ENCODE results near the gene SLC1A4.
A peak's percentile ranks its signal among the peaks of the same experiment; 100 is the strongest.
"Not testable (repeated sequence)": the region's sequence is repeated elsewhere in the genome, so short reads cannot be mapped to it uniquely, and the experiment has no call there.

Gene SLC1A4

DNA sequence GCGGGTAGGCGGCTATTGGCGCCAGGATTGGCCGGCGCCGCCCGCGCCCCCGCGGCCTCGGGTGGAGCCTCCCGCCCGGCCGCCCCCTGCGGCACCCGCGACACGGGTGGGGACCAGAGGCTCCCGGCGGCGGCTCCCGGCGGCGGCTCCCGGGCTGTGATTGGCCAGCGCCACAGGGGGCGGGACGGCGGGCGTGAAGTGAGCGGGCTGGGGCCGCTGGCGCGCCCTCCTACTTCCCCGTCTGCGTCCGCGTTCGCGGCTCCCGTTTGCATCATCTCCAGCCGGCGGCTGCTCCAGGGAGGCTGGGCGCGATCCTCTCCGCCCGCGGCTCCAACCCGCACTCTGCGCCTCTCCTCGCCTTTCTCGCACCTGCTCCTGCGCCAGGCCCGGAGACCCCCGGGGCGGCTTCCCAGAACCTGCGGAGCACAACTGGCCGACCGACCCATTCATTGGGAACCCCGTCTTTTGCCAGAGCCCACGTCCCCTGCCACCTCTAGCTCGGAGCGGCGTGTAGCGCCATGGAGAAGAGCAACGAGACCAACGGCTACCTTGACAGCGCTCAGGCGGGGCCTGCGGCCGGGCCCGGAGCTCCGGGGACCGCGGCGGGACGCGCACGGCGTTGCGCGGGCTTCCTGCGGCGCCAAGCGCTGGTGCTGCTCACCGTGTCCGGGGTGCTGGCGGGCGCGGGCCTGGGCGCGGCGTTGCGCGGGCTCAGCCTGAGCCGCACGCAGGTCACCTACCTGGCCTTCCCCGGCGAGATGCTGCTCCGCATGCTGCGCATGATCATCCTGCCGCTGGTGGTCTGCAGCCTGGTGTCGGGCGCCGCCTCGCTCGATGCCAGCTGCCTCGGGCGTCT lies at the start of gene SLC1A4:
SLC1A4 (plus strand) TSS at position 274 of the 856 bp plus-strand sequence; CDS start at position 519, 245 bp downstream.
- DNase-seq (ENCODE audit: low read depth in 2 of 2): peak; percentile 59 to 64

GRCh38 chr2:64941143-64941542 lies 48.1 kb upstream of the SLC1A4 start:
- DNase-seq (ENCODE audit: low read depth in 2 of 2): no peak

DNA sequence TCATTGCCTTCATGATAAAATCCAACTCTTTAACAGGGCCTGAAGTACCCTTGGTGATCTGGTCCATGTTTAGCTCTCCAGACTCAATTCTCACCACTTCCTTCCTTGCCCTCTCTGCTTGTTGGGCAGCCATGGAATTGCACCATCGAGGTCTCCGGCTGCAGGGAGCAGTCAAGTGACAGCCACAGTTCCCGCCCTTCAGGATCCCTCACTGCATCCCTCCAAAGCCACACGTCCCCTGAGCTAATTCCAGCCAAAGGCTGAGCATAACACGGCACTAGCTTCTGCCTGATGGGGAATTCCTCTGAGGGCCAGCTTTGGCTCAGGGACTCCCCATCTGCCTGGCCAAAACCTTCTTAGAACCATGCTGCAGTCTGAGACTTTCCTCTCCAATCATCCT lies 47.4 kb upstream of the SLC1A4 start:
- no peak for DNase-seq (ENCODE audit: low read depth in 2 of 2)

- DNase-seq (ENCODE audit: low read depth in 2 of 2): no peak
These were observed 46.5 kb upstream of the SLC1A4 start for GRCh38 chr2:64942693-64943092.

DNA sequence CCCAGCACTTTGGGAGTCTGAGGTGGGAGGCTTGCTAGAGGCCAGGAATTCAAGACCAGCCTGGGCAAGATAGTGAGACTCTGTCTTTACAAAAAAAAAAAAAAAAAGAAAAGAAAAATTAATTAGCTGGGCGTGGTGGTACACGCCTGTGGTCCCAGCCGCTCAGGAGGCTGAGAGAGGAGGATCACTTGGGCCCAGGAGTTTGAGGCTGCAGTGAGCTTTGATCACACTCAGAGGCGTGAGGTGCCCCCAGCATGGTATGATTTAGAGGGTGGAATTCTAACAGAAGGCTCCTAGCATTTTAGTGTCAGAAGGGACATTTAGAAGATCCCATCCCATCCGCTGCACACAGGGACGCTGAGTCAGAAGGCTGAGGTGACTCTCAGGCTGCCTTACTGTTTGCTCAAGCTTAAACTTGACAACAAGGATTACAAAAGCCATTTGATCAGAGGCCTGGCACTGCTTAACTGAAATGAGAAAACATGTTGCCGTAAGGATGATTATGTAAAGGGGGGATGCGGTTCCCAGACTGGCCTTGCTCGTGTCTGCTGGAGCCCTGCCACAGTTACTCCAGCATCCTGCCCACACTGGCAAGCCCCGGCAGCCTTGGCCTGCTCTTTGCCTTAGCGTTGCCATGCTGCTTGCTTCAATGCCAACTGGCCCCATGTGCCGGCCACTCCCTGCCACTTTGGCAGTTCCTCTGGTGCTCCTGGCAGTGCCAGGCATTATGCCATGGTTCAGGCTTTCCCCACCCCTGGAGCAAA lies 45.6 kb upstream of the SLC1A4 start:
- no peak for DNase-seq (ENCODE audit: low read depth in 2 of 2)

GRCh38 chr2:64944484-64944883 lies 44.7 kb upstream of the SLC1A4 start:
- DNase-seq (ENCODE audit: low read depth in 2 of 2): no peak

- DNase-seq (ENCODE audit: low read depth in 2 of 2): peak; percentile 18 to 45
These were observed 43.0 kb upstream of the SLC1A4 start for GRCh38 chr2:64945973-64946768.

DNA sequence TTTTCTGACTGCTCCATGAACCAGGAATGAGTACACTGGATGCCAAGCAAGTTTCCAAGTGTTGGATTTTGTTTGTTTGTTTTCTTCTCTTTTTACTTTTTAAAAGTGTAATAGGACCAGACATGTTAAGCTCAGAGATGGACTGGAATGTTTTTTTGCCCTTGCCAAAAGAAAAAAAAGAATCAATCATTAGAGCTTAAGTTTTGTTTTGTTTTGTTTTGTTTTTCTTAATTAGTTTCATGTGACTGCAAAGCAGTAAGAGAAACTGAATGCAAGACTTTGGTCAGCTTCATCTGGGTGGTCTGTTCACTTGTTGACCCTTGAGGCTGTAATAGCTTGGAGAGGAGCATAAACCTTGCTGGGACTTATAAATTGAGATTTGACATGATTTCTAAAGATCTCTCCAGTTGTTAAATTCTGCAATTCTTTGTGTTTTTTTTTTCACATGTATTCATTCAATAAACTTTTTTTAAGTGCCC lies 42.4 kb upstream of the SLC1A4 start:
- no peak for DNase-seq (ENCODE audit: low read depth in 2 of 2)

DNA sequence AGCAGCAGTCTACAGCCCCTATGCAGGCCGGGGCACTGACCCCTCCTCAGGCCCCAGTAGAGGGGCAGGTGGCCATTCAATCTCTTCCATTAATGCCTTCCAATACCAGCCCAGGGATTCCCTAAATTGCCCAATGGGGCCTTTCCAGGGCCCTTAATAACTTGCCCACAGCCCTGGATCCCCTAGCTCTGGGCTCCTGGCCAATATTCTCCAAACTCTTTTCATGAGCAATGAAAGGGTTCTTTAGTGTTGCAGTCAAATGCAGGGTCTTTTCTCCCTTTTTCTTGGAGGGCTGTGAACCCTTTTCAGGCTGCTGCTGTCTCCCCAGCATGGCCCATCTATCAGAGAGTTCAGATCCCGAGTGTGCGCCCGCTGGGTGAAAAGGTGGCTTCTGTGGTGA lies 41.3 kb upstream of the SLC1A4 start:
- DNase-seq (ENCODE audit: low read depth in 2 of 2): no peak

DNA sequence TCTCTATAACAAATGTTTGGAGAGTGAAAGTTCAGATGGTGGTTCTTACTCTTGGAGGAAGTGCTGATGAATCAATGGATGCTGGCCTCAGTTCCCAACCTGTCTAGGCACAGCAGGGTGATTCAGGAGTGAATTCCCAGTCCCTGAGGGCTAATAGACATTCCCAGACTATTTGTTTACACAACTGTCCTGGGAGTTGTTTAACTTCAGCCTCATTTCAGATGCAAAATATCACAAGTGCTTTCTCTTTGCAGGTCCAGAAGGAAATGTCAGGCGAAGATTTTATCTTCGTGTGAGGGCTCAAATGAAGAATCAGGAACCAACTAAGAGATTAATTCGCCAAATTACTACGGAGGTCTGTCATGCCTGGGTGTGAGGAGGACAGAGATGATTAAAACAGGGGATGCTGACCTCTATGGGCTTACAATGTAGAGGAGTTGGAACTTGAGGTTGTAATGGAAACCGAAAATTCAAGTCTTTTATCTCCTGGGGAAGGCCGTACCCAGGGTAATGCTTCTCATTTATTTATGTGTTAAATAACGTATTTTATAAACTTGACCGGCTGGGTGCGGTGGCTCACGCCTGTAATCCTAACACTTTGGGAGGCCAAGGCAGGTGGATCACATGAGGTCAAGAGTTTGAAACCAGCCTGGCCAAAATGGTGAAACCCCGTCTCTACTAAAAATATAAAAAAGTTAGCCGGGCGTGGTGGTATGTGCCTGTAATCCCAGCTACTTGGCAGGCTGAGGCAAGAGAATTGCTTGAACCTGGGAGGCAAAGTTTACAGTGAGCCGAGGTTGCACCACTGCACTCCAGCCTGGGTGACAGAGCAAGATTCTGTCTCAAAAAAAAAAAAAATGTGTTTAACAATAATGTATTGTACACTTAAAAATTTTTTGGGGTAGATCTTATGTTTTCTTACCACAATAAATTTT lies 38.7 kb upstream of the SLC1A4 start:
- DNase-seq (ENCODE audit: low read depth in 2 of 2): no peak

DNA sequence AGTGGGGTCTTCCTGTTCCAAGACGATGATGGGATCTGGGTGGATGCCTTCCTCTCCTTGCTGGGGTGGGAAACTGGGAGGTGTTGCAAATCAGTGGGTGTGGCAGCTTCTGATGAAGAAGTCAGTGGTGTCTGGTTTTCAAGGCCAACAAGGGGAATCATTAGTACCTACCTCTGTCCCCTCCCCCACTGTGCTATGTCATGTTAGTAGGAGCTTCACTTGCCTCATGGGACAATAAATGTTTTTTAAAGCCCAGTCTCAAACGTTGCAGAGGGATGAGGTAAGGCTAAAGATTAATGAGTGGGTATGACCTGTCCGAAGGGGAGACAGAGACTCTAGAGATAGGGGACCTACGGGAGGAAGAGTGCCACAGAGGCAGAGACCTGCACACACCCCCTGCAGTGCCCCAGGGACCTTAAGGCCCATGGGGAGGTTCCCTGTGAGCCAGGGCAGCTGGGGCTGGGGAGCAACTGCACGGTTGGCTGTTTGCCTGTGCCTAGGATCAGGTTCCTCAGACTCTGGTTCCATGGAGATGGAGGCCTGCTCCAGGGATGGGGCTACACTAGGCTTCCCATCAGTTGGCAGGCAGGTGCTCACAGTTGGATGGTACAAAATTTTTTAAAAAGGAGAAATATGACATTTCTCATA lies 37.8 kb upstream of the SLC1A4 start:
- no peak for DNase-seq (ENCODE audit: low read depth in 2 of 2)

DNA sequence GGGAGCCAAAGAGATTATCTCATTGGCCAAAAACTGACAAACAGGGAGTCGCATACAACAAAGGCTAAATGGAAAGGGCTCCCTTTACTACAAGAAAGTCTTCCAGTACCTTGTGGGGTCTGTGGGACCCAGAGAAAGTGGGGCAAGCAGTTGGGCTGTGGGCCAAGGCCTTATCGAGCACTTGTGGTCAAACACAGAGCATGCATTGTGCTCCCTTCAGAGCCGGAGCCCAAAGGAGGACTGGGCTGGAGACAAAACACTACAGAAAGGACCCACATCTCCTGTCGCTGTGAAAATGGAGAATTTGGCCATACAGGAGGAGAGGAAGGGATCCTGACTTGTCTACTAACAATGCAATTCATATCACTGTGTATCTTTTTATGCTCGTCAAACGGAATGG lies 37.1 kb upstream of the SLC1A4 start:
- no peak for DNase-seq (ENCODE audit: low read depth in 2 of 2)

GRCh38 chr2:64952511-64953482 lies 36.4 kb upstream of the SLC1A4 start:
- no peak for DNase-seq (ENCODE audit: low read depth in 2 of 2)

- no peak for DNase-seq (ENCODE audit: low read depth in 2 of 2)
These were observed 33.7 kb upstream of the SLC1A4 start for GRCh38 chr2:64955467-64955866.

GRCh38 chr2:64957109-64957903 lies 31.9 kb upstream of the SLC1A4 start:
- no peak for DNase-seq (ENCODE audit: low read depth in 2 of 2)

DNA sequence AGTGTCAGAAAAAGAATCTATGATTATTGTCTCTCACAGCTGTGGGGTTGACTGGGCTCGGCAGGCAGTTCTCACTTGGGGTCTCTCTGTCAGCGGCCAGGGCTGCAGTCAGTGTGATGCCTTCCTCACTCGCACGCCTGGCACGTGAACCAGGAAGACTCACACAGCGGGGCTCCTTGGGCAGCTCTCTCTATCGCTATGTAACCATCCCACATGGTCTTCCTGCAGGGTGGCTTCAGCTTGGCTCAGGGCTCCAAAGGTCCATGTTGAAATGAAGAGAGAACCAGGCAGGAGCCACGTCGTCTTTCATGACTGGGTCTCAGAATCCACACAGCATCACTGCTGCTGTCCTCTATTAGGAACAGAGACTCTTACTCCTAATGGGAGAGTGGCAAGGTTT lies 30.6 kb upstream of the SLC1A4 start:
- no peak for DNase-seq (ENCODE audit: low read depth in 2 of 2)

DNA sequence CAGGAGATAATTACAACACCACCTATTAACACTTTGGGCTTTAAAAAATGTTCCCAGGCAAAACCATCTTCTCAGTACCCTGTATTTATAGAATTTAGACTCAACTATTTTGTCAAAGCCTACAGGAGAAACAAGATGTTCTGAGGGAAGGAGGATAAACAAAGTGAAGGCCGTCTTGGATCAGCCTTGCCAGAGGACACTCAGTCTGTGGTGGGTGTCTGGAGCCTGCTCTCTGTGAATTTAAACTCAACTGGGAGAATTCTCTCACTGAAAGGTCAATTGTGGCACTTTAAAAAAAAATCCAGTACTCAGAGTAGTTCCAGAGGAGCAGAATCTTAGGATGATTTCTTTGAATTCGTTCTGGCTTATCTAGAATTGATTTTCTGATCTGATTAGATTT lies 28.4 kb upstream of the SLC1A4 start:
- no peak for DNase-seq (ENCODE audit: low read depth in 2 of 2)

DNA sequence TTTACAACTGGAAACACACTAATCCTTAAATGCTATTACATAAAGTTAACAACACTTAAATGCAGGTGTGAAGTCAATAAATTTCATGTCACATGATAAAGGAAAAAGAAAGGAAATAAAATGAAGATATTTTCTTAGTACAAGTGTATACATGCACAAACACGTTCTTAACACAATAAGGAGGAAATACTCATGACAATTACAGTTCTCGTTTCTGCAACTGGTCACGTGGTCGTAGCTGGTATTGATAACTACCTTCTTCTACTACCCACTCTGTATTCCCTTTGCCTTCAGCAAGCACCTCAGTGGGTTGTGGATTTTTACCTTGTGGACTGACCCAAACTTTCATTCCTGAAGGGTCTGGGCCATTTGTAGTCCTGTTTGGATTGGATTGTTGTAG lies 26.1 kb upstream of the SLC1A4 start:
- not testable (repeated sequence) for DNase-seq (ENCODE audit: low read depth in 2 of 2)

Measured in stimulated activated CD8-positive, alpha-beta memory T cell treated with anti-CD3 and anti-CD28 coated beads, Interleukin-2, amount 100 ng/mL, for 1 hour (primary cell).